ENCODE results near the gene CCDC77.

DNA sequence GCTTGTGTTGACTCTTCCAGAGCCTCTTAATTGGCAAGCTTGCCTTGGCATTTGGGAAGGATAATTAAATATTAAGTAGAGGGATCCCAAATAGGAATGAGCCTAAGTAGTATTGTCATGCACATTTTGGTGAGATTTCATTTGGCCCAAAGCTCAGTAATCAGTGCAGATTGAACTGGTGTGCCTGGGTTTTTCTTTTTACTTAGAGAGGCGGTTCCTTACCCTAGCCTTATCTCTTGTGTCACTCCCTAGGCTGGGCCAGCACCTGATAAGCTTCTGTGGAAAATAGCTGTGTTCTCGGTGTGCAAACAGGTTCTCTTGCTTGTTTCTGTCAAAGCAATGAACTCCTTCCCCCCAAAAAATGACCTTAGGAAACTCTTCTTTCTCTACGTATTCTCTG is 49.0 kb downstream of the CCDC77 start:
- TF ChIP-seq, protein P1, sequence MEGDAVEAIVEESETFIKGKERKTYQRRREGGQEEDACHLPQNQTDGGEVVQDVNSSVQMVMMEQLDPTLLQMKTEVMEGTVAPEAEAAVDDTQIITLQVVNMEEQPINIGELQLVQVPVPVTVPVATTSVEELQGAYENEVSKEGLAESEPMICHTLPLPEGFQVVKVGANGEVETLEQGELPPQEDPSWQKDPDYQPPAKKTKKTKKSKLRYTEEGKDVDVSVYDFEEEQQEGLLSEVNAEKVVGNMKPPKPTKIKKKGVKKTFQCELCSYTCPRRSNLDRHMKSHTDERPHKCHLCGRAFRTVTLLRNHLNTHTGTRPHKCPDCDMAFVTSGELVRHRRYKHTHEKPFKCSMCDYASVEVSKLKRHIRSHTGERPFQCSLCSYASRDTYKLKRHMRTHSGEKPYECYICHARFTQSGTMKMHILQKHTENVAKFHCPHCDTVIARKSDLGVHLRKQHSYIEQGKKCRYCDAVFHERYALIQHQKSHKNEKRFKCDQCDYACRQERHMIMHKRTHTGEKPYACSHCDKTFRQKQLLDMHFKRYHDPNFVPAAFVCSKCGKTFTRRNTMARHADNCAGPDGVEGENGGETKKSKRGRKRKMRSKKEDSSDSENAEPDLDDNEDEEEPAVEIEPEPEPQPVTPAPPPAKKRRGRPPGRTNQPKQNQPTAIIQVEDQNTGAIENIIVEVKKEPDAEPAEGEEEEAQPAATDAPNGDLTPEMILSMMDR (IDR thresholded peaks at IDR 0.05) = no peak
- no peak for TF ChIP-seq POLR2A (IDR thresholded peaks at IDR 0.05)

Measured in Peyer's patch (tissue), 4 donors.